Measurements from ENCODE around the gene SEMA3E. TPM values are rescaled to one million over a fixed set of nuclear protein-coding genes. Genes with fewer than 3 reads are reported as not detected.

SEMA3E gene
- total RNA-seq, 3 donors from 2014 or later (not counting 1 experiment from before 2014, with no cell fraction given): not detected

GRCh38 chr7:83452256-83452655 lies 196.7 kb downstream of the SEMA3E start:
- no peaks in the 10 kb centered on the region for H3K9me3 ChIP-seq (ENCODE audit: control insufficient read depth, insufficient read depth, low read length)
- Mint-ChIP-seq H3K4me1 (no peaks in the 10 kb centered on the region), H3K36me3 (peaks cover 7% of the 10 kb centered on the region), H3K27me3 (ENCODE audit: low read depth in 2 of 2) (no peaks in the 10 kb centered on the region), H3K9me3 (peaks cover 7 to 8% of the 10 kb centered on the region in 2 donors), H3K27ac (no peak overlapping the region), H3K4me3 (no peak overlapping the region)
- no peaks in the 10 kb centered on the region for H3K27me3 ChIP-seq (ENCODE audit: control insufficient read depth, insufficient read depth, low read length)
- no peak overlapping the region for H3K27ac ChIP-seq (ENCODE audit: low read length)
- 94% methylated on average over 2 of the region's 2 CpGs for WGBS (ENCODE audit: insufficient coverage)
- no peaks in the 10 kb centered on the region for H3K4me1 ChIP-seq (ENCODE audit: control insufficient read depth, insufficient read depth, low read length)
- ATAC-seq (no peak), DNase-seq (no peak)
- H3K4me3 ChIP-seq (ENCODE audit: low read length): no peak overlapping the region
- H3K36me3 ChIP-seq (ENCODE audit: control insufficient read depth, insufficient read depth, low read length): no peaks in the 10 kb centered on the region
- intact Hi-C loops (cut with micrococcal nuclease): no loop called here
- TF ChIP-seq CTCF (IDR thresholded peaks at IDR 0.05): no peak

GRCh38 chr7:83451501-83452045 lies 197.4 kb downstream of the SEMA3E start:
- H3K27ac Mint-ChIP-seq: no peak overlapping the region
- no peak for TF ChIP-seq CTCF (IDR thresholded peaks at IDR 0.05)
- H3K4me3 Mint-ChIP-seq: no peak overlapping the region
- H3K9me3 ChIP-seq (ENCODE audit: control insufficient read depth, insufficient read depth, low read length): no peaks in the 10 kb centered on the region
- H3K27me3 Mint-ChIP-seq (ENCODE audit: low read depth in 2 of 2): no peaks in the 10 kb centered on the region
- H3K27ac ChIP-seq (ENCODE audit: low read length): no peak overlapping the region
- ATAC-seq (no peak), DNase-seq (no peak)
- H3K4me1 Mint-ChIP-seq: no peaks in the 10 kb centered on the region
- no peaks in the 10 kb centered on the region for H3K36me3 ChIP-seq (ENCODE audit: control insufficient read depth, insufficient read depth, low read length)
- H3K4me1 ChIP-seq (ENCODE audit: control insufficient read depth, insufficient read depth, low read length): no peaks in the 10 kb centered on the region
- no peak overlapping the region for H3K4me3 ChIP-seq (ENCODE audit: low read length)
- intact Hi-C loops (cut with micrococcal nuclease): no loop called here
- peaks cover 7% of the 10 kb centered on the region for H3K36me3 Mint-ChIP-seq
- no peaks in the 10 kb centered on the region for H3K27me3 ChIP-seq (ENCODE audit: control insufficient read depth, insufficient read depth, low read length)
- 70% methylated on average over 3 of the region's 4 CpGs for WGBS (ENCODE audit: insufficient coverage)
- peaks cover 8 to 9% of the 10 kb centered on the region in 2 donors for H3K9me3 Mint-ChIP-seq

- no peak for ATAC-seq
- no peak for DNase-seq
- no peaks in the 10 kb centered on the region for H3K27me3 Mint-ChIP-seq (ENCODE audit: low read depth in 2 of 2)
- Histone ChIP-seq H3K4me1 (ENCODE audit: control insufficient read depth, insufficient read depth, low read length) (no peaks in the 10 kb centered on the region), H3K4me3 (ENCODE audit: low read length) (no peak overlapping the region), H3K27ac (ENCODE audit: low read length) (no peak overlapping the region), H3K36me3 (ENCODE audit: control insufficient read depth, insufficient read depth, low read length) (no peaks in the 10 kb centered on the region), H3K27me3 (ENCODE audit: control insufficient read depth, insufficient read depth, low read length) (no peaks in the 10 kb centered on the region), H3K9me3 (ENCODE audit: control insufficient read depth, insufficient read depth, low read length) (no peaks in the 10 kb centered on the region)
- H3K36me3 Mint-ChIP-seq: peaks cover 7% of the 10 kb centered on the region
- H3K9me3 Mint-ChIP-seq: peaks cover 8 to 9% of the 10 kb centered on the region in 2 donors
- no peak overlapping the region for H3K27ac Mint-ChIP-seq
- TF ChIP-seq CTCF (IDR thresholded peaks at IDR 0.05): no peak
- H3K4me3 Mint-ChIP-seq: no peak overlapping the region
- H3K4me1 Mint-ChIP-seq: no peaks in the 10 kb centered on the region
- intact Hi-C loops (cut with micrococcal nuclease): no loop called here
These were observed 199.2 kb downstream of the SEMA3E start for GRCh38 chr7:83449781-83450180.

GRCh38 chr7:83447681-83448080 lies 201.3 kb downstream of the SEMA3E start:
- H3K27ac ChIP-seq (ENCODE audit: low read length): no peak overlapping the region
- peaks cover 19% of the 10 kb centered on the region for H3K36me3 Mint-ChIP-seq
- no peaks in the 10 kb centered on the region for H3K4me1 ChIP-seq (ENCODE audit: control insufficient read depth, insufficient read depth, low read length)
- no peak for DNase-seq
- peaks cover 19 to 21% of the 10 kb centered on the region in 2 donors for H3K9me3 Mint-ChIP-seq
- no peaks in the 10 kb centered on the region for H3K27me3 ChIP-seq (ENCODE audit: control insufficient read depth, insufficient read depth, low read length)
- H3K4me3 Mint-ChIP-seq: no peak overlapping the region
- intact Hi-C loops (cut with micrococcal nuclease): no loop called here
- H3K4me1 Mint-ChIP-seq: no peaks in the 10 kb centered on the region
- 92% methylated on average over 1 of the region's 2 CpGs for WGBS (ENCODE audit: insufficient coverage)
- no peak overlapping the region for H3K4me3 ChIP-seq (ENCODE audit: low read length)
- ATAC-seq: no peak
- H3K27ac Mint-ChIP-seq: no peak overlapping the region
- TF ChIP-seq CTCF (IDR thresholded peaks at IDR 0.05): no peak
- no peaks in the 10 kb centered on the region for H3K9me3 ChIP-seq (ENCODE audit: control insufficient read depth, insufficient read depth, low read length)
- H3K36me3 ChIP-seq (ENCODE audit: control insufficient read depth, insufficient read depth, low read length): no peaks in the 10 kb centered on the region
- H3K27me3 Mint-ChIP-seq (ENCODE audit: low read depth in 2 of 2): no peaks in the 10 kb centered on the region

All from natural killer cell (primary cell).